K562 (cell line): Measurements from ENCODE around the gene PIGN. TPM values are rescaled to one million over a fixed set of nuclear protein-coding genes. Genes with fewer than 3 reads are reported as not detected.
"Not testable (repeated sequence)": the region's sequence is repeated elsewhere in the genome, so short reads cannot be mapped to it uniquely, and the experiment has no call there.

Experiments
- ATAC-seq: fragments of 200-7000 bp; cut with Tn5 transposase; 3 replicates; pipeline ENCODE4 v1.9.1; 2020; ENCODE audit warnings: moderate library complexity
- BruUV-seq: library from RNA; stranded (reverse); fragments of 400-500 nt; replicated peaks from 2 replicates; lab custom pipeline; 2021; lab: Mats Ljungman, UMichigan
- CTCF ChIA-PET: fragments of 300-600 bp; formaldehyde crosslinking; extraction: SDS; loops from one replicate; lab custom pipeline; 2021; ENCODE audit warnings: low intra/inter-chr PET ratio; lab: Yijun Ruan, JAX
- POLR2A ChIA-PET: fragments of 300-600, 350-650 bp; sonication (Branson Sonifier 250); formaldehyde crosslinking; extraction: SDS; loops from one replicate; lab custom pipeline; 2021; ENCODE audit warnings: antibody characterized with exemption, inconsistent platforms; lab: Yijun Ruan, JAX
- DNase-seq, 4 experiments: peaks; one replicate each; pipeline versions ENCODE4 v3.0.0 to v3.0.0-alpha.2; 2011 to 2018; ENCODE audit warnings: low spot score in 3 of 4, mixed read lengths in 3 of 4; ENCODE audit errors: extremely low read depth in 1 of 4
- FAIRE-seq: peaks from 2 replicates; lab custom pipeline; 2011; peaks lifted over from hg19 to GRCh38; lab: Jason Lieb, UNC
- H2AFZ ChIP-seq: 2 replicates; pipeline ENCODE4 v1.6.0; 2011; ENCODE audit warnings: low read depth, low read length, control low read depth, inconsistent platforms
- H3K27ac ChIP-seq: fragments of 200-600 bp; 3 replicates; pipeline ENCODE4 v1.8.0; 2011; ENCODE audit warnings: low read depth, mild to moderate bottlenecking, control low read depth, inconsistent platforms, low read length, moderate library complexity, mixed read lengths; ENCODE audit errors: extremely low read depth
- H3K27me3 ChIP-seq, 2 experiments: fragments of 300-600 bp in 1 of 2; 2 replicates in 1 of 2; 3 replicates in 1 of 2; pipeline versions ENCODE4 v1.6.0 to v1.8.0; 2011; ENCODE audit warnings: inconsistent platforms in 2 of 2, low read length in 2 of 2, mild to moderate bottlenecking in 1 of 2, mixed read lengths in 1 of 2, moderate library complexity in 1 of 2; ENCODE audit not compliant: control insufficient read depth in 2 of 2, insufficient read depth in 2 of 2
- H3K36me3 ChIP-seq: fragments of 300-600 bp; 3 replicates; pipeline ENCODE4 v1.8.0; 2011; ENCODE audit warnings: mild to moderate bottlenecking, low read length, inconsistent platforms; ENCODE audit not compliant: control insufficient read depth, insufficient read depth
- H3K4me1 ChIP-seq, 2 experiments: fragments of 200-600 bp in 1 of 2; replicated peaks in 1 of 2; 2 replicates in 1 of 2; 3 replicates in 1 of 2; pipeline versions ENCODE4 v1.5.1 to v1.8.0; 2011; ENCODE audit warnings: inconsistent platforms in 2 of 2, low read length in 2 of 2, mild to moderate bottlenecking in 1 of 2, mixed read lengths in 1 of 2, moderate library complexity in 1 of 2; ENCODE audit not compliant: control insufficient read depth in 2 of 2, insufficient read depth in 2 of 2
- H3K4me2 ChIP-seq: 2 replicates; pipeline ENCODE4 v1.6.1; 2011; ENCODE audit warnings: low read length, control low read depth, inconsistent platforms, mixed read lengths; ENCODE audit not compliant: insufficient read depth
- H3K4me3 ChIP-seq: fragments of 200-600 bp; sonication (generic), shearing (Covaris generic); 2 replicates; pipeline ENCODE4 v1.5.1; 2016; ENCODE audit warnings: control low read depth, inconsistent platforms
- H3K79me2 ChIP-seq: fragments of 200-600 bp; 3 replicates; pipeline ENCODE4 v1.8.0; 2011; ENCODE audit warnings: low read length, inconsistent platforms; ENCODE audit not compliant: control insufficient read depth, insufficient read depth
- H3K9ac ChIP-seq, 2 experiments: 2 replicates each; pipeline versions ENCODE4 v1.6.0 to v1.6.1; 2011; ENCODE audit warnings: low read depth in 2 of 2, low read length in 2 of 2, control low read depth in 1 of 2, inconsistent platforms in 1 of 2, mild to moderate bottlenecking in 1 of 2, mixed read lengths in 1 of 2; ENCODE audit not compliant: insufficient read depth in 1 of 2
- H3K9me1 ChIP-seq: one replicate; pipeline ENCODE4 v1.6.0; 2011; ENCODE audit warnings: inconsistent platforms, mild to moderate bottlenecking, low read length, moderate library complexity; ENCODE audit not compliant: control insufficient read depth, insufficient read depth
- H3K9me3 ChIP-seq: replicated peaks from 2 replicates; pipeline ENCODE4 v1.5.1; 2011; ENCODE audit warnings: low read depth, low read length, inconsistent platforms; ENCODE audit not compliant: control insufficient read depth, insufficient read depth
- H4K20me1 ChIP-seq: replicated peaks from 2 replicates; pipeline ENCODE4 v1.6.1; 2011; ENCODE audit warnings: low read length, inconsistent platforms, mixed read lengths; ENCODE audit not compliant: control insufficient read depth, insufficient read depth
- BCOR ChIP-seq: fragments of 450-650 bp; IDR thresholded peaks from 2 replicates; pipeline ENCODE4 v1.6.1; 2016
- HIVEP1 ChIP-seq: fragments of 250-450 bp; sonication (Bioruptor Pico); IDR thresholded peaks from 2 replicates; pipeline ENCODE4 v1.4.0; 2020; ENCODE audit warnings: mild to moderate bottlenecking
- ZBTB40 ChIP-seq, 2 experiments: fragments of 450-650 bp in 1 of 2; sonication (generic) in 1 of 2; formaldehyde crosslinking in 1 of 2; IDR thresholded peaks; 2 replicates each; pipeline versions ENCODE4 v1.7.1 to v1.9.0; 2016 to 2022; ENCODE audit warnings: inconsistent platforms in 1 of 2, mild to moderate bottlenecking in 1 of 2, missing genetic modification reagents in 1 of 2
- ZNF146 ChIP-seq: IDR thresholded peaks from one replicate; pipeline ENCODE4 v1.6.1; 2018; ENCODE audit warnings: missing compliant biosample characterization; ENCODE audit not compliant: unreplicated experiment
- WGBS: fragments of 100-300 bp; shearing (Covaris generic); methylation state at CpG from one replicate; pipeline ENCODE4 v1.1.6; 2016; ENCODE audit warnings: low coverage, mixed read lengths; ENCODE audit not compliant: insufficient coverage; ENCODE audit errors: missing lambda C conversion rate; 5-methylcytosine and 5-hydroxymethylcytosine counted together
- in situ Hi-C: fragments of 300-500 bp; cut with MboI; formaldehyde crosslinking; loops from 4 replicates; pipeline ENCODE4 v1.15.0; 2018; ENCODE audit warnings: inconsistent platforms, mixed read lengths
- intact Hi-C: fragments of 100-400 bp; cut with micrococcal nuclease; formaldehyde crosslinking; loops from 2 replicates; pipeline ENCODE4 v1.14.2; 2022
- polyA plus RNA-seq, 8 experiments: library from polyadenylated mRNA; depleted of rRNA in 4 of 8; stranded (reverse) in 5 of 8; unstranded in 3 of 8; fragments of >200 nt; fragmentation: Nextera tagmentation in 2 of 8; fragmentation: Illumina TruSeq in 1 of 8; extraction: Ambion mirVana in 2 of 8; extraction: Trizol in 1 of 8; gene quantifications; 2 replicates each; pipeline versions ENCODE4 v1.2.1 to v1.2.3, GENCODE V29; 2011 to 2014; ENCODE audit warnings: inconsistent platforms in 1 of 8, missing spikeins in 1 of 8
- total RNA-seq, 7 experiments: library from RNA; depleted of rRNA in 6 of 7; stranded (reverse); fragments of >200 nt in 6 of 7; fragmentation: Illumina TruSeq in 2 of 7; extraction: Trizol in 2 of 7; gene quantifications; 2 replicates each; pipeline versions ENCODE4 v1.2.1 to v1.2.3, GENCODE V29; 2011 to 2021; ENCODE audit warnings: low replicate concordance in 1 of 7

The PIGN gene
- total and polyA plus RNA-seq, 9 of the 15 experiments (the other 6 are each of a cell fraction or from before 2014, with no cell fraction given) = 9.9 to 25.6 (median 17.3) TPM

- H4K20me1 ChIP-seq, intact Hi-C loops, H3K9me3 ChIP-seq, H3K27ac ChIP-seq, H3K4me1 ChIP-seq, H2AFZ ChIP-seq, CTCF ChIA-PET, H3K9ac ChIP-seq, H3K36me3 ChIP-seq, H3K4me3 ChIP-seq, ATAC-seq: not testable (repeated sequence)
- TF ChIP-seq ZNF146 (CRISPR knock-in tag) = peak; percentile 61
- TF ChIP-seq BCOR = 0 out of 2 replicates have a peak, but pooled peaks have one; percentile 25
- TF ChIP-seq, all 486 proteins: peak for 2; not testable (repeated sequence) for 484
- POLR2A ChIA-PET, DNase-seq, BruUV-seq, in situ Hi-C loops, H3K27me3 ChIP-seq, H3K9me1 ChIP-seq, H3K4me2 ChIP-seq, FAIRE-seq, H3K79me2 ChIP-seq: not testable (repeated sequence)
- WGBS = 86% methylated on average over 1 of the region's 1 CpG
Measured at GRCh38 chr18:62166524-62166923, 20.3 kb downstream of the PIGN start.

GRCh38 chr18:62165583-62165982 lies 21.3 kb downstream of the PIGN start:
- DNase-seq (no peak), FAIRE-seq (no peak), ATAC-seq (no peak; the same call in 2 of the 3 replicates)
- H3K9ac ChIP-seq = no peak overlapping the region
- in situ Hi-C loops (no loop called here), intact Hi-C loops (no loop called here)
- 45% methylated on average over 3 of the region's 3 CpGs for WGBS
- no peaks in the 10 kb centered on the region; a peak in 1 of 5 replicates for H3K4me1 ChIP-seq
- no peaks in the 10 kb centered on the region for H3K9me1 ChIP-seq
- no peak overlapping the region for H3K4me3 ChIP-seq
- H4K20me1 ChIP-seq = no peaks in the 10 kb centered on the region
- ChIA-PET POLR2A (no interaction called here), CTCF (no interaction called here)
- H3K79me2 ChIP-seq = no peaks in the 10 kb centered on the region; the same call in 1 of the 3 replicates
- no peaks in the 10 kb centered on the region; the same call in none of the 2 replicates for H3K9me3 ChIP-seq
- H2AFZ ChIP-seq = no peak overlapping the region
- no peak overlapping the region for H3K4me2 ChIP-seq
- H3K27me3 ChIP-seq = no peaks in the 10 kb centered on the region
- no peak overlapping the region for H3K27ac ChIP-seq
- peaks cover 3% of the 10 kb centered on the region; the same call in 1 of the 3 replicates for H3K36me3 ChIP-seq
- TF ChIP-seq ZBTB40 (IDR thresholded peaks at IDR 0.05) (peak; percentile 56; the same call in 1 of the 2 replicates), ZBTB40 (CRISPR knock-in tag; IDR thresholded peaks at IDR 0.05) (no peak), HIVEP1 (CRISPR knock-in tag) (no peak)
- BruUV-seq = no TSS peak
